22Rv1 (cell line): ENCODE data around the gene AFAP1L2.

Experiments
- CTCF ChIP-seq: fragments of 450-650 bp; IDR thresholded peaks from 2 replicates; pipeline ENCODE4 v1.5.1; 2017; ENCODE audit warnings: mild to moderate bottlenecking
- ZFX ChIP-seq: fragments of 450-650 bp; IDR thresholded peaks from 2 replicates; pipeline ENCODE4 v1.6.1; 2017; ENCODE audit warnings: antibody characterized with exemption, borderline replicate concordance

DNA sequence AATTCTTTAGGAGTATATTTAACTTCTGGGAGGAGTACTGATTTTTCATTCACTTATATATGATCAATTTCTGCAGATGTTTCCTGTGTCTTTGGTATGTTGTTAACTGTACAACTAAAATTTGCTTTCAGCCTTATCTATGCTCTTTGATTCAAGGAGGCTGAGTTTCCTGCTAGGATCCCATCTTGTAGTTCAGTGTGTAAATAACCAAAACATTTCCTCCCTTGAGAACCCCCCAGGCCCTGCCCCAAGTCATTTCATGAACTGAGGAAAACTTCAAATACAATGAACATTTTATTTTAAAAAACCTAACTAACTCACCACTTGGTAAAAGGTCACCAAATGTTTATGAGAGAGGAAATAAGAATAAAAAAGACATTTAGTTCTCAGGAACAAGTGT, 109.8 kb downstream of the AFAP1L2 start:
- TF ChIP-seq CTCF, result no peak
- TF ChIP-seq ZFX, result no peak
